WTC11 (cell line): ENCODE measurements around the gene DOCK7. TPM values are rescaled to one million over a fixed set of nuclear protein-coding genes. Genes with fewer than 3 reads are reported as not detected.
A peak's percentile ranks its signal among the peaks of the same experiment; 100 is the strongest.

Experiments
- AR ChIP-seq: fragments of 250-450 bp; sonication (Bioruptor Pico); IDR thresholded peaks from 2 replicates; pipeline ENCODE4 v1.9.0; 2021; ENCODE audit warnings: mild to moderate bottlenecking
- ARID4B ChIP-seq: sonication (generic); formaldehyde crosslinking; IDR thresholded peaks from 2 replicates; pipeline ENCODE4 v1.8.0; 2023; ENCODE audit warnings: missing genetic modification reagents, mild to moderate bottlenecking, borderline replicate concordance
- ATF1 ChIP-seq: sonication (generic); formaldehyde crosslinking; IDR thresholded peaks from 2 replicates; pipeline ENCODE4 v1.8.1; 2023; ENCODE audit warnings: mild to moderate bottlenecking, moderate library complexity, missing genetic modification reagents
- CREB1 ChIP-seq: sonication (generic); formaldehyde crosslinking; IDR thresholded peaks from 2 replicates; pipeline ENCODE4 v1.8.0; 2023; ENCODE audit warnings: mild to moderate bottlenecking, missing genetic modification reagents
- FOXJ3 ChIP-seq: sonication (generic); formaldehyde crosslinking; IDR thresholded peaks from 2 replicates; pipeline ENCODE4 v1.9.0; 2021; ENCODE audit warnings: missing genetic modification reagents, mild to moderate bottlenecking, borderline replicate concordance
- FOXP4 ChIP-seq: sonication (generic); formaldehyde crosslinking; IDR thresholded peaks from 2 replicates; pipeline ENCODE4 v1.8.0; 2022; ENCODE audit warnings: mild to moderate bottlenecking, missing genetic modification reagents
- GABPB1 ChIP-seq: sonication (generic); formaldehyde crosslinking; IDR thresholded peaks from 2 replicates; pipeline ENCODE4 v1.8.1; 2023; ENCODE audit warnings: mild to moderate bottlenecking, missing genetic modification reagents
- GRHL2 ChIP-seq: fragments of 250-450 bp; sonication (Bioruptor Pico); IDR thresholded peaks from 2 replicates; pipeline ENCODE4 v1.8.0; 2022; ENCODE audit warnings: mild to moderate bottlenecking, moderate library complexity; ENCODE audit not compliant: insufficient replicate concordance, severe bottlenecking
- IRF2 ChIP-seq: sonication (generic); formaldehyde crosslinking; IDR thresholded peaks from 2 replicates; pipeline ENCODE4 v1.8.0; 2022; ENCODE audit warnings: low read depth, missing genetic modification reagents, borderline replicate concordance
- JAZF1 ChIP-seq: fragments of 250-450 bp; sonication (Bioruptor Pico); IDR thresholded peaks from 2 replicates; pipeline ENCODE4 v1.9.0; 2021; ENCODE audit warnings: moderate library complexity, mild to moderate bottlenecking, inconsistent platforms
- JUN ChIP-seq: sonication (generic); formaldehyde crosslinking; IDR thresholded peaks from 2 replicates; pipeline ENCODE4 v1.8.0; 2023; ENCODE audit warnings: mild to moderate bottlenecking, missing genetic modification reagents
- NFYB ChIP-seq: sonication (generic); formaldehyde crosslinking; conservative IDR thresholded peaks from 2 replicates; pipeline ENCODE4 v1.8.0; 2022; ENCODE audit warnings: low read depth, missing genetic modification reagents
- OVOL2 ChIP-seq: fragments of 250-450 bp; sonication (Bioruptor Pico); IDR thresholded peaks from 2 replicates; pipeline ENCODE4 v1.9.0; 2021; ENCODE audit warnings: mild to moderate bottlenecking, borderline replicate concordance
- PRRX2 ChIP-seq: fragments of 250-450 bp; sonication (Bioruptor Pico); IDR thresholded peaks from 2 replicates; pipeline ENCODE4 v1.8.0; 2021; ENCODE audit warnings: mild to moderate bottlenecking
- RORB ChIP-seq: fragments of 250-450 bp; sonication (Bioruptor Pico); IDR thresholded peaks from 2 replicates; pipeline ENCODE4 v1.9.0; 2021; ENCODE audit warnings: mild to moderate bottlenecking
- TEAD4 ChIP-seq: sonication (generic); formaldehyde crosslinking; IDR thresholded peaks from 2 replicates; pipeline ENCODE4 v1.8.0; 2022; ENCODE audit warnings: mild to moderate bottlenecking, missing genetic modification reagents
- USF1 ChIP-seq: sonication (generic); formaldehyde crosslinking; IDR thresholded peaks from 2 replicates; pipeline ENCODE4 v1.8.0; 2022; ENCODE audit warnings: mild to moderate bottlenecking, missing genetic modification reagents
- ZBTB43 ChIP-seq: sonication (generic); formaldehyde crosslinking; IDR thresholded peaks from 2 replicates; pipeline ENCODE4 v1.8.1; 2023; ENCODE audit warnings: mild to moderate bottlenecking, missing genetic modification reagents
- ZMAT4 ChIP-seq: fragments of 250-450 bp; sonication (Bioruptor Pico); IDR thresholded peaks from 2 replicates; pipeline ENCODE4 v1.9.0; 2021; ENCODE audit warnings: mild to moderate bottlenecking
- ZNF396 ChIP-seq: fragments of 250-450 bp; sonication (Bioruptor Pico); IDR thresholded peaks from 2 replicates; pipeline ENCODE4 v1.8.0; 2021; ENCODE audit warnings: mild to moderate bottlenecking, moderate library complexity, borderline replicate concordance
- ZNF416 ChIP-seq: fragments of 250-450 bp; sonication (Bioruptor Pico); IDR thresholded peaks from 2 replicates; pipeline ENCODE4 v1.9.0; 2021; ENCODE audit warnings: mild to moderate bottlenecking, inconsistent platforms
- ZSCAN18 ChIP-seq: fragments of 250-450 bp; sonication (Bioruptor Pico); IDR thresholded peaks from 2 replicates; pipeline ENCODE4 v2.1.2; 2022; ENCODE audit warnings: mild to moderate bottlenecking, moderate library complexity
- total RNA-seq: library from RNA; stranded (reverse); gene quantifications from 3 replicates; pipeline ENCODE4 v1.2.3, GENCODE V29; 2021
- TF ChIP-seq, protein P1 (sequence below): sonication (generic); formaldehyde crosslinking; IDR thresholded peaks from 2 replicates; pipeline ENCODE4 v1.8.0; 2022; ENCODE audit warnings: mild to moderate bottlenecking, missing genetic modification reagents

DOCK7 gene
- total RNA-seq, 1 experiment from 2014 or later = 34.2 TPM

DNA sequence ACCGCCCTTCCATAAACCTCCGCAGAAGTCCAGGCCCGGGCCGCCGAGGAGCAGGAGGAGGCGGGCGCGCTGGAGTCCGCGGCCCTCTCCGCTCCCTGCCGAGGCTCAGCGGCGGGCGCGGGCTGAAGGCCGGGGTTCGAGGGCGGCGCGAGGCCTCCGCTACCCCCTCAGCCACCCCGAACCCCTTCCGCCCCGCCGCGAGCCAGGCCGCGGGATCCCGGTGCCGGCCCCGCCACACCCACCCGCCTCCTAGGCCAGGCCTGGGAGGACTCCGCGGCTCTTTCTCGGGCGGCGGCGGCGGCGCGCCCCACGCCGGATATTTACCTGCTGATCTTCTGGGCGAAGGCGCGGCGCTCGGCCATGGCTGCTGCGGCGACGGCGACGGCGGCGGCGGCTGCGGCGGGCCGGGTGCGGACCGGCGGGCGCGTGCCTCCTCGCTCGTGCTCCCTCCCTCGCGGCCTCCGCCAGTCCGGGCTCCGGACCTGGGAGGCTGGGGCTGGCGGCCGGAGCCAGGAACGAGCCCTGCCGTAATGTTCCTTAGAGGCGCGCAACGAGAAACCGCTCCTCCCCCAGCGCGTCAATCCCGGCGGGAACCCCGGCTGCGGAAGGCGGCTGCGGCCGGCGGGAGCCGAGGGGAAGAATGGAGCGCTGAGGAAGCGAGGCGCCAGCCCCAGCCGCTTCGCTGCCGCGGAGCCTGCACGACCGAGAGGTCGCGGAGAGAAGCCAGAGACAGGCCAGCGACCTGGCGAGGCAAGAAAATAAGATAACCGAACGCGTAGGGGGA, at the start of gene DOCK7 (continued):
- no peak for TF ChIP-seq FOXJ3 (CRISPR knock-in tag)
- TF ChIP-seq JUN (CRISPR knock-in tag) = 0 out of 2 replicates have a peak, but pooled peaks have one; percentile 49
- no peak for TF ChIP-seq PRRX2 (CRISPR knock-in tag)
- TF ChIP-seq GRHL2 (CRISPR knock-in tag) = no peak
- no peak for TF ChIP-seq OVOL2 (CRISPR knock-in tag)
- no peak for TF ChIP-seq FOXP4 (CRISPR knock-in tag)
- TF ChIP-seq TEAD4 (CRISPR knock-in tag) = 0 out of 2 replicates have a peak, but pooled peaks have one; percentile 20
- TF ChIP-seq, protein P1, sequence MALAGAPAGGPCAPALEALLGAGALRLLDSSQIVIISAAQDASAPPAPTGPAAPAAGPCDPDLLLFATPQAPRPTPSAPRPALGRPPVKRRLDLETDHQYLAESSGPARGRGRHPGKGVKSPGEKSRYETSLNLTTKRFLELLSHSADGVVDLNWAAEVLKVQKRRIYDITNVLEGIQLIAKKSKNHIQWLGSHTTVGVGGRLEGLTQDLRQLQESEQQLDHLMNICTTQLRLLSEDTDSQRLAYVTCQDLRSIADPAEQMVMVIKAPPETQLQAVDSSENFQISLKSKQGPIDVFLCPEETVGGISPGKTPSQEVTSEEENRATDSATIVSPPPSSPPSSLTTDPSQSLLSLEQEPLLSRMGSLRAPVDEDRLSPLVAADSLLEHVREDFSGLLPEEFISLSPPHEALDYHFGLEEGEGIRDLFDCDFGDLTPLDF (CRISPR knock-in tag) = 0 out of 2 replicates have a peak, but pooled peaks have one; percentile 37
- no peak for TF ChIP-seq JAZF1 (CRISPR knock-in tag)
- TF ChIP-seq ZMAT4 (CRISPR knock-in tag) = no peak
- no peak for TF ChIP-seq NFYB (CRISPR knock-in tag)
- TF ChIP-seq CREB1 (CRISPR knock-in tag) = 0 out of 2 replicates have a peak, but pooled peaks have one; percentile 33
- no peak for TF ChIP-seq ZSCAN18 (CRISPR knock-in tag)
- peak; percentile 49; the same call in 1 of the 2 replicates for TF ChIP-seq GABPB1 (CRISPR knock-in tag)
- TF ChIP-seq ZBTB43 = no peak
- no peak for TF ChIP-seq ZNF396 (CRISPR knock-in tag)
- TF ChIP-seq ARID4B (CRISPR knock-in tag) = 0 out of 2 replicates have a peak, but pooled peaks have one; percentile 56
- TF ChIP-seq AR (CRISPR knock-in tag) = no peak
- TF ChIP-seq ZNF416 (CRISPR knock-in tag) = peak; percentile 84
- no peak for TF ChIP-seq IRF2
- no peak for TF ChIP-seq USF1 (CRISPR knock-in tag)
- no peak for TF ChIP-seq RORB (CRISPR knock-in tag)
- no peak for TF ChIP-seq ATF1 (CRISPR knock-in tag)
